Skeletal muscle cell (primary cell): ENCODE results near the gene SACM1L.
"Not testable (repeated sequence)": the region's sequence is repeated elsewhere in the genome, so short reads cannot be mapped to it uniquely, and the experiment has no call there.

ENCODE experiments used
- DNase-seq: peaks from one replicate; pipeline ENCODE4 v3.0.0-alpha.2; 2010; ENCODE audit warnings: low read depth
- H3K4me3 ChIP-seq: 2 replicates; pipeline ENCODE4 v1.5.1; 2011; ENCODE audit warnings: low read depth, mild to moderate bottlenecking, control low read depth, low read length, moderate library complexity

Gene SACM1L

GRCh38 chr3:45665101-45665572 is 24.1 kb upstream of the SACM1L start:
- no peak for DNase-seq
- no peak overlapping the region for H3K4me3 ChIP-seq

GRCh38 chr3:45666757-45667431 is 22.3 kb upstream of the SACM1L start:
- no peak overlapping the region for H3K4me3 ChIP-seq
- no peak for DNase-seq

GRCh38 chr3:45667569-45667934 is 21.6 kb upstream of the SACM1L start:
- no peak overlapping the region for H3K4me3 ChIP-seq
- DNase-seq, result no peak

- no peak overlapping the region for H3K4me3 ChIP-seq
- DNase-seq, result no peak
Observed at GRCh38 chr3:45670436-45670835, 18.8 kb upstream of the SACM1L start.

GRCh38 chr3:45670991-45671390 is 18.2 kb upstream of the SACM1L start:
- no peak for DNase-seq
- H3K4me3 ChIP-seq, result no peak overlapping the region

GRCh38 chr3:45673273-45673672 is 15.9 kb upstream of the SACM1L start:
- H3K4me3 ChIP-seq, result no peak overlapping the region
- no peak for DNase-seq

- no peak for DNase-seq
- no peak overlapping the region for H3K4me3 ChIP-seq
Observed at GRCh38 chr3:45676325-45677032, 12.7 kb upstream of the SACM1L start.

- peak; percentile 76 for DNase-seq
- no peak overlapping the region for H3K4me3 ChIP-seq
Observed at GRCh38 chr3:45677033-45677446, 12.2 kb upstream of the SACM1L start.

- H3K4me3 ChIP-seq, result no peak overlapping the region
Observed at GRCh38 chr3:45677841-45678240, 11.4 kb upstream of the SACM1L start.

GRCh38 chr3:45679805-45680204 is 9.4 kb upstream of the SACM1L start:
- H3K4me3 ChIP-seq, result no peak overlapping the region
- DNase-seq, result no peak

More at GRCh38 chr3:45677841-45678240, 11.4 kb upstream of the SACM1L start:
- no peak for DNase-seq

GRCh38 chr3:45681221-45681620 is 8.0 kb upstream of the SACM1L start:
- H3K4me3 ChIP-seq, result no peak overlapping the region
- DNase-seq, result no peak

- DNase-seq, result no peak
- no peak overlapping the region for H3K4me3 ChIP-seq
Observed at GRCh38 chr3:45681846-45682245, 7.3 kb upstream of the SACM1L start.

GRCh38 chr3:45682311-45682710 is 6.9 kb upstream of the SACM1L start:
- H3K4me3 ChIP-seq, result no peak overlapping the region
- no peak for DNase-seq

- DNase-seq, result no peak
- no peak overlapping the region for H3K4me3 ChIP-seq
Observed at GRCh38 chr3:45682786-45683185, 6.4 kb upstream of the SACM1L start.

- DNase-seq, result no peak
- H3K4me3 ChIP-seq, result no peak overlapping the region
Observed at GRCh38 chr3:45683417-45684326, 5.5 kb upstream of the SACM1L start.

GRCh38 chr3:45684327-45684892 is 4.8 kb upstream of the SACM1L start:
- no peak for DNase-seq
- H3K4me3 ChIP-seq, result no peak overlapping the region

- not testable (repeated sequence) for H3K4me3 ChIP-seq, DNase-seq
Observed at GRCh38 chr3:45685722-45686121, 3.5 kb upstream of the SACM1L start.

GRCh38 chr3:45686850-45687249 is 2.3 kb upstream of the SACM1L start:
- no peak for DNase-seq
- H3K4me3 ChIP-seq, result no peak overlapping the region

- H3K4me3 ChIP-seq, result peak overlapping the region; percentile 73
- DNase-seq, result no peak
Observed at GRCh38 chr3:45687828-45688193, 1.4 kb upstream of the SACM1L start.
